ENCODE results near the gene ZNF280B.
"Not testable (repeated sequence)": the region's sequence is repeated elsewhere in the genome, so short reads cannot be mapped to it uniquely, and the experiment has no call there.

ZNF280B gene

DNA sequence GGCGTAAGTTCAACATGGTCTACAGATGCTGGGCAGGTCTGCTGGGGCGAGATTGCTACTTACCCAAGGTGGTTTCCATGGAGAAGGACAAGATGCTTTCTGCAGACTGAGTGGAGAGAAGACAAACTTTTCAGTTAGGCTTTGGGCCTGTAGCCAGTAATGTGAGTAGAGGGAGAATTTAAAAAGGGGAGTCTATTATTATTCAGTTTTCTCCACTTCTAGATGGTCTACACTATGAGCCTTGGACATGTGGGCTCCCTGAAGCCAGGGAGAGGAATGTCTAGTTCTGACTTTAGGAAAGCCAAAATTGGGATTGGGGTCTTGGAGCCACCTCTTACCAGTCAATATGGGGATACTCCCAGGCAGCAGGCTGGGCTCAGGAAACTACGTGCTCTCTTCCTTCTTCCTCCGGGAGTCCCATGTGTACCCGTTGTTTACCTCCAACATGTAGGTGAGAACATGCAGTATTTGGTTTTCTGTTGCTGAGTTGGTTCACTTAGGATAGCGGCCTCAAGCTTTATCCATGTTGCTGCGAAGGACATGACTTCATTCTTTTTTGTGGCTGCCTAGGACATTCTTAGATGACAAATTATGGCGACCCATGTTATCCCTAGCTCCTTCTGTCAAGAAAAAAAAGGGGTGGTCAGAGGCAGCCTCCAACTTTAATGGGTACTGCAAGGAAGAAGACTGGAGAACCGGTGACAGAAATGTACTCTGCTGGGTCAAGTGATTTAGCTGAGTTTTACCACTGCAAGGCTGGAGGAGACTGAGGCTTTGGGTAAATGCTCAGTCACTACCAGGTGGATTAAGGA lies 26.3 kb upstream of the ZNF280B start:
- FAIRE-seq: no peak

DNA sequence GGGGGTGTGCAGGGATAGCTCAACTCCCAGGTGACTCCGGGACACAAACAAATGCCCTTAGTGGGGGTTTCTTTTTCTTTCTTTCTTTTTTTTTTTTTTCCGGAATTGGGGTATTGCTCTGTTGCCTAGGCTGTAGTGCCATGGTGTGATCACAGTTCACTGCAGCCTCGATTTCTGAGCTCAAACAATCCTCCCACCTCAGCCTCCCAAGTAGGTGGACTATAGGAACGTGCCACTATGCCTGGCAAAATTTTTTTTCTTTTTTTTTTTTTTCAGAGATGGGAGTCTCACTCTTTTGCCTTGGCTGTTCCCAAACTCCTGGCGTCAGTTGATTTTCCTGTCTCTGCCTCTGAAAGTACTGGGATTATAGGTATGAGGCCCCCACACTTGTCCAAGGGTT lies 25.3 kb upstream of the ZNF280B start:
- FAIRE-seq: no peak

- FAIRE-seq: no peak
Measured at GRCh38 chr22:22533417-22533816, 24.9 kb upstream of the ZNF280B start.

DNA sequence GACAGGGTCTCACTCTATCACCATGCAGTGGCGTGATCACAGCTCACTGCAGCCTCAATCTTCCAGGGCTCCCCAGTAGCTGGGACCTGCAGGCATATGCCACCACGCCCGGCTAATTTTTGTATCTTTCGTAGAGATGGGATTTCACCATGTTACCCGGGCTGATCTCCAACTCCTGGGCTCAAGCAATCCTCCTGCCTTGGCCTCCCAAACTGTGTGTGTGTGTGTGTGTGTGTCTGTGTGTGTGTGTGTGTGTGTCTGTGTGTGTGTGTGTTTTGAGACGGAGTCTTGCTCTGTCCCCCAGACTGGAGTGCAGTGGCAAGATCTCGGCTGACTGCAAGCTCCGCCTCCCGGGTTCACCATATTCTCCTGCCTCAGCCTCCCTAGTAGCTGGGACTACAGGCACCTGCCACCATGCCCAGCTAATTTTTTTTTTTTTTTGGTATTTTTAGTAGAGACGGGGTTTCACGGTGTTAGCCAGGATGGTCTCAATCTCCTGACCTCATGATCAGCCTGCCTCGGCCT lies 24.1 kb upstream of the ZNF280B start:
- FAIRE-seq: not testable (repeated sequence)

DNA sequence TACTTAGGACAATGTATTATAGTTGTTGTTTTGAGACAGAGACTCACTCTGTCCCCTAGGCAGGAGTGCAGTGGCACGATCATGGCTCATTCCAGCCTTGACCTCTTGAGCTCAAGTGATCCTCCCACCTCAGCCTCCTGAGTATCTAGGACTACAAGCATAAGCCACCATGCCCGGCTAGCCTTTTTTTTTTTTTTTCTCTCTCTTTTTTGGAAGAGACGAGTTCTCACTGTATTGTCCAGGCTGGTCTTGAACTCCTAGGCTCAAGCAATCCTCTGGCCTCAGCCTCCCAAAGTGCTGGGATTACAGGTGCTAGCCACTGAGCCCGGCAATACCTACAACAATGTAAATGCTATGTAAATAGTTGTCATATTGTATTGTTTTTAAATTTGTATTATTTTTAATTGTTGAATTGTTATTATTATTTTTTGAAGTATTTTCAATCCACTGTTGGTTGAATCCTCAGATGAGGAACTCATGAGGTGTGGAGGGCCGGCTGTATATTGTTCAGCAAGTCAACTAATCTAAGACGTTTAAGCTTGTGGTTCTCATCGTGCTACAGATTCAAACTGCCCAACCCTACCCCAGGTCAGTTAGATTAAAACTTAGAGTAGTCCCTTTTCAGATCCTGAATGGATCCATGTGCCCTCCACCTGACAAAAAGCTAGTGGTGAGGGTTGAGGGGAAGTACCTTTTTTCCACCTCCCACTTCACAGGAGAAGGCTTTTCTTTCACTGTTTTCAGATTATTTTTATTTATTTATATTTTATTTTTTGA lies 23.4 kb upstream of the ZNF280B start:
- no peak for FAIRE-seq

DNA sequence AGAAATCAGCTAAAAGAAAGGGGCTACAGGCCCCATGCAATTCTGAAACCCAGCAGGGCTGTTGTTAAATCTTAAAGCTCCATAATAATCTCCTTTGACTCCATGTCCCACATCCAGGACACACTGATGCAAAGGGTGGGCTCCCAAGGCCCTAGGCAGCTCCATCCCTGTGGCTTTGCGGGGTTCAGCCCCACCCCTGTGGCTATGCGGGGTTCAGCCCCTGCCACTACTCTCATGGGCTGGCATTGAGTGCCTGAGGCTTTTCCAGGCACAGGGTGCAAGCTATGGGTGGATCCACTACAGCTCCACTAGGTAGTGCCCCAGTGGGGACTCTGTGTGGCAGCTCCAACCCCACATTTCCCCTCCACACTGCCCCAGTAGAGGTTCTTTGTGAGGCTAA lies 20.2 kb upstream of the ZNF280B start:
- no peak for FAIRE-seq

DNA sequence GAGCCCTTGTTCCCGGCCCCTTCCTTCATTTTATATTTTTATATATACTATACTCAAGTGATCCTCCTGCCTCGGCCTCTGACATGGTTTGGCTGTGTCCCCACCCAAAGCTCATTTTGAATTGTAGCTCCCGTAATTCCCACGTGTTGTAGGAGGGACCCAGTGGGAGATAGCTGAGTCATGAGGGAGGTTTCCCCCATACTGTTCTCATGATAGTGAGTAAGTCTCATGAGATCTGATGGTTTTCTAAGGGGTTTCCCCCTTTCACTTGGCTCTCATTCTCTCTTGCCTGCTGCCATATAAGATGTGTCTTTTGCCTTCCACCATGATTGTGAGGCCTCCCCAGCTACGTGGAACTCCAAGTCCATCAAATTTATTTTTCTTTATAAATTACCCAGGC lies 18.8 kb upstream of the ZNF280B start:
- FAIRE-seq: no peak

DNA sequence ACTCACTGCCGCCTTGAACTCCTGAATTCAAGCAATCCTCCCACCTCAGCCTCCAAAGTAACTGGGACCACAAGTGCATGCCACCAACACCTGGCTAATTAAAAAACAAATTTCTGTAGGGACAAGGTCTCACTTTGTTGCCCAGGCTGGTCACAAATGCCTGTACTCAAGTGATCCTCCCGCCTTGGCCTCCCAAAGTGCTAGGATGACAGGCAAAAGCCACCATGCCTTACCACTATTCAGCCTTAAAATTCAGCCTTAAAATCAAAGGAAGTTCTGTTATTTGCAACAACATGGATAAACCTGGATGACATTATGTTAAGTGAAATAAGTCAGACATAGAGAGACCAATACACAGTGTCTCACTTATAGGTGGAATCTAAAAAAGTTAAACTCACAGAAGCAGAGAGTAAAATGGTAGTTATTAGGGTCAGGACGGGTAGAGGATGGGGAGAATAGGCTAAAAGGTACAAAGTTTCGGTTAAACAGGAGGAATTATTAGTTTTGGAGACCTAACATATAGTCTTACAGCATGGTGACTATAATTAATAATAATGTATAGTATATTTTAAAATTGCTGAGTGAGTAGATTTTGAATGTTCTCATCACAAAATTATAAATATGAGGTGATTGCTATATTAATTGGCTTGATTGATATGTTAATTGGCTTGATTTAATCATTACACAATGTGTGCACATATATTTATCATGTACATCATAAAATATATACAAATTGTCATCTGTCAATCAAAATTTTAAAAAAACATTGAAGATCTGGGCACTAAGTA lies 17.8 kb upstream of the ZNF280B start:
- FAIRE-seq: no peak

DNA sequence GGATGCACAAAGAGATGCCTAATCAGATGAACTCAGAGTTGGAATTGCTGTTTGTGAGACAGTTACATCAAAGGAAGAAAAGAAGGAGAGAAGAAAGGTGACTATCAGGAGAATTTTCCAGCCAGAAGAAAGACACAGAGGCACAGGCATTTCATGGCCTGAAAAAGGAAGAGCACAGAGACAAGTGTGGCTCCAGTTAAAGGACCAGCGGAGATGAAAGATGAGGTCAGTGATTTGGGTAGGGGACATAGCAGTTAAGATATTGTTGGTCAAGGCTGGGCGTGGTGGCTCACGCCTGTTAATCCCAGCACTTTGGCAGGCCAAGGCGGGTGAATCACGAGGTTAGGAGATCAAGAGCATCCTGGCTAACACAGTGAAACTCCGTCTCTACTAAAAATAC lies 15.0 kb upstream of the ZNF280B start:
- no peak for FAIRE-seq

DNA sequence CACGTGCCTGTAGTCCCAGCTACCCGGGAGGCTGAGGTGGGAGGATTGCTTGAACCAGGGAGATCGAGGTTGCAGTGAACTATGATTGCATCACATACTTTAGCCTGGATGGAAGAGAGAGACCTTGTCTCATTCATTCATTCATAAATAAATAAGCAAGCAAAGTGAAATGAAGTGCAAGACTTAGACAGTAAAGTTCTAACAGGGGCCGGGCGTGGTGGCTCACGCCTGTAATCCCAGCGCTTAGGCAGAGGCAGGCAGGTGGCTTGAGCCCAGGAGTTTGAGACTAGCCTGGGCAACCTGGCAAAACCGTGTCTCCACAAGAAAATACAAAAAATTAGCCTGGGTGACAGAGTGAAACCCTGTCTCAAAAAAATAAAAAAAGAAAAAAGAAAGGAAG lies 13.1 kb upstream of the ZNF280B start:
- FAIRE-seq: no peak

DNA sequence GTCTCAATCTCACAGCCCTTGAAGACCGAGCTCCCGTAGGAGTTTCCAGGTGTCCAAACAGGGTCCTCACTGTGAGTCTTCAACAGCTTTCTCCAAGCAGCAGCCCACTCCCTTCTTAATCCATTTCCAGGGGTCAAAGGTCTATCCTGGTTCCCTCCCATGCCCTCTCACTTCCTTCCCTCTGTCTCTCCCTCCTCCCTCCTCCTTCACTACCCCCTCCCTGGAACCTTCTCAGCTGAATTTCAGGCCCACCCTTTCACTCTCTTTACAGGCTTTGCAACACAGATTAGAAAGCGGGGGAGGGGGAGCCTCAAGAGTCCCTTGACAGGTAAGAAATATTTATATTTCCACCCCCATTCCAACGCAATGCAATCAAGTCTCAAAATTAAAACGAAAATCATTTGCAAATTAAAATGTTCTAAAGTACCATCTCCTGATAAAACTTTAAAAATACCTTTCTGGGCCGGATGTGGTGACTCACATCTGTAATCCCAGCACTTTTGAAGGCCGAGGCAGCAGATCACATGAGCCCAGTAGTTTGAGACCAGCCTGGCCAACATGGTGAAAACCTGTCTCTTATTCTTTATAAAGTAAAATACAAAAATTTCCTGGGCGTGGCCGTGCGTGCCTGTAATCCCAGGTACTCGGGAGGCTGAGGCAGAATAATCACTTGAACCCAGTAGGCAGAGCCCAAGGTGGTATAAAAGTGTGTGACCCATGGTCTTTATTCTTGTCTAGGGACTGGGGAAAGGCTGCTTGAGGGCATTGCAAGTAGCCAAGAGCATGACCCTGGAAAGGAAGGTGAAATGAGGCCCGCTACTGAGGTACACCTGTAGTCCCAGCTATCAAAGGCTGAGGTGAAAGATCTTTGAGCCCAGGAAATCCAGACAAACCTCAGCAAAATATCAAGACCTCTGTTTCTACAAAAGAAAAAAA lies 12.4 kb upstream of the ZNF280B start:
- no peak for FAIRE-seq

DNA sequence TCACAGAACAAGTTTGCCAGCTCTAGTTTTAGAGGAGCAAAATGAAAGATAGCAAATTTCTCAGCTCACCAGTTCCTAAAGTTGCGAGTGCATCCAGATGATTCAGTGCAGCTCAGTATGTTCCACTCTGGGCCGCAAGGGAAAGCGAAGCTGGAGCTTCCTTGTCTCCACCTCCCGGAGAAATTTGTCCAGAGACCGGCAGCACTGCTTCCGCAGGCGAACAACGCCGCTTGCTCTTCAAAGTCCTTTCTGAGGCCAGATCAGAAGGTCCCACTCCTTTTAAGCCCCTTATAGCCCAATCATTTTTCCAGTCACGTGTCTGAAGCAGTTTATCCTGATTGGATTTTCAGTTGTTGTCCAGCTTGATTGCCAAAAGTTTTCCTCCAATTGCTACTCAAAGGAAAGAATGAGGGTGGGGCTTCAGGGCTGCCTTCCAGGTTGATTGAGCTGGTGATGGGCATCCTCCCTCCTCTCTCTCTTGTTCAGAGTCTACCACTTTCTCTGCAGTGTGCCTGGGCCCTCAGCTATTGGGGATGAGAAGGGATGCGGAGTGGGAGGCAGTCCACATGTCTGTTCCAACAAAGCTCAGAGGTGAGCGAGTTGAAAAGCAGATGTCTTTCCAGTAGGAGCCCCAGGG lies 11.6 kb upstream of the ZNF280B start, which contains the start of gene ZNF280A:
ZNF280A (minus strand) TSS at position 251 of the 637 bp plus-strand sequence. CDS start 4,640 bp downstream, outside the sequence.
- no peak for FAIRE-seq

DNA sequence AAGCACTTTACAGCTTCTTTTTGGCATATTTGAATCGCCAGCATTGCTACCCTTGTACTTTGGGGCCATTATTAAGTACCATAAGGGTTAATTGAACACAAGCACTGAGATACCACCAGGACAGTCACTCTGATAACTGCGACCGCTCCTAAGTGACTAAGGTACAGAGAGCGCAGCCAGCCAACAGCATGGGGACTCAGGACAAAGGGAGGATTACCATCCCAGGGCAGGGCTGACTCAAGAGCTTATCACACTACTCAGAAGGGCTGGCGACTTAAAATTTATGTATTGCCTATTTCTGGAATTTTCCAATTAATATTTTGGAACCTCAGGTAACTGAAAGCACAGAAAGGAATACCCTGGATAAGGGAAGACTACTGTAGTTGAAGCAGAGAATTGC lies 11.0 kb upstream of the ZNF280B start:
- FAIRE-seq: no peak

DNA sequence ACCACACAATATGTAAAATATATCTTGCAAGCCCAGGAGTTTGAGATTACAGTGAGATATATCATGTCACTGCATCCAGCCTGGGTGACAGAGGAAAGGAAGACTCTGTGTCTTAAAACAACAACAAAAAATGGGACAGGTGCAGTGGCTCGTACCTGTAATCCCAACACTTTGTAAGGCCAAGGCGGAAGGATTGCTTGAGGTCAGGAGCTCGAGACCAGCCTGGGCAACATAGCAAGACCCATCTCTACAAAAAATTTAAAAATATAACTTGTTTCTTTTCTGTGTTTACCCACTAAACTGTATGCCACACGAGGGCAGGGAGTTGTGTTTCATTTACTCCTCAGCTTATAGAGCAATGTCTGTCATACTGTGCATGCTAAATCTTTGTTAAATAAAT lies 8.4 kb upstream of the ZNF280B start:
- FAIRE-seq: no peak

DNA sequence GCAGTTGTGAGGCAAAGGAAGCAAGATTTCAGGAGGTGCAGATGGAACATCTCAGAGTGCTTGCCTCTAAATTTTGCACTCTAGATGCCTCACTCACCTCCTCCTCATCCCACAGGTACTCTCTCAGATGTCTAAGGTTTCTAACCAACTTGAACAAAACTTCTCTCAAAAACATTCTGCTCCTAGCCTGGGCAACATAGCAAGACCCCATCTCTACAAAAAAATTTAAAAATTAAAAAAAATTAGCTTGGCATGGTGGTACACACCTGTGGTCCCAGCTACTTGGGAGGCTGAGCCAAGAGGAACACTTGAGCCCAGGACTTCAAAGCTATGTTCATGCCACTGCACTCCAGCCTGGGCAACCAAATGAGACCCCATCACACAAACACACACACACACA lies 7.3 kb upstream of the ZNF280B start:
- no peak for FAIRE-seq

DNA sequence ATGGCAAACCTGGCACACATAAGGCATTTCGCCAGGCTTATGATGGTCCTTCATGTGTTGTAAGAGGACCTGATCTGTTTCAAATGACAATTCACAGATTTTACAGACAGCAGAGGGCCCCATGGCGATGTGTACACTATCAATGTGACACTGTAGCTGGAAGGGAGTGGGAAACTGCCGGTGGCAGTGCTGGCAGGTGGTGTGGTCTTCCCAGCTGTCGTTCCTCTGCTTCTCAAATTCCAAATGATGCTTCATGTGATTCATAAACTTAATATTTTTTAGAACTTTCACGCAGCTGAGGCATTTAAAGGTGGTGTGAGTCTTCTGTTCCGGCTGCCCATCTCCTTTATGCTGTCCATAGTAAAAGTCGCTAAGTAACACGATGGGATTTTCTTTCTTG lies 5.9 kb upstream of the ZNF280B start:
- FAIRE-seq: not testable (repeated sequence)

DNA sequence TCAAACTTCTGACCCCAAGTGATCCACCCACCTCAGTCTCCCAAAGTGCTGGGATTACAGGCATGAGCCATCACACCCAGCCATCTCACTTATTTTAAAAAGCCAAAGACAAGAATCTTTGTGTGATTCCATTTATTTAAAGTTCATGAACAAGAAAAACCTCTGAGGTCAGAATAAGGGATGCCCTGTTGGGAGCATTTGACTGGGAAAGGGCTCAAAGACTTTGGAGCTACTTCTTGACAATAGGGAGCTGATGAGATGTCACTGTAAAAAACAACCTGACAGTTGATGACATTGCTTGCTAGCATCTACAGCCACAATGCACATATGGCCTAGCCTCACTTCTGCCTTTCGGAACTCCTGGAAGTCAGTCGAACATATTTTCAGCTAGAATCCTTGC lies 5.1 kb upstream of the ZNF280B start:
- FAIRE-seq: no peak

GRCh38 chr22:22512951-22513350 lies 4.4 kb upstream of the ZNF280B start:
- no peak for FAIRE-seq

GRCh38 chr22:22510833-22511232 lies 2.3 kb upstream of the ZNF280B start:
- FAIRE-seq: not testable (repeated sequence)

DNA sequence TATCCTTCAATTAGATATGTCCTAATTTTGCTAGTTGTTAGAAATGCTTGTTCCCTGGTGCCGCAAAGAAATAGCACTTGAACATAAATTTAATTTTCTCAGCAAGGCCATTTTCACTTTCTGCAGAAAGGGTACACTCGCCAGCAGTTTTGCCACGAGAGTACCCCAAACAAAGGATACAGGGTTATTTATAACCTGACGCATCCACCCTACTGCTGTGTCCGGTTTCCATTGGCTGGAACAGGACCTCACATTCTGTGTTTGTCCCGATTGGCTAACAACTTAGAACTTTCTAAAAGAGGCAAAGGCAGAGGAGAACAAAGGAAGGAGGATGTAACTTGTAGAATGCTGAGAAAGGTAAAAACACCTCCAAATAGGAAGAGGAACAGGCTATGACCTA lies 1.4 kb upstream of the ZNF280B start:
- FAIRE-seq: not testable (repeated sequence)

DNA sequence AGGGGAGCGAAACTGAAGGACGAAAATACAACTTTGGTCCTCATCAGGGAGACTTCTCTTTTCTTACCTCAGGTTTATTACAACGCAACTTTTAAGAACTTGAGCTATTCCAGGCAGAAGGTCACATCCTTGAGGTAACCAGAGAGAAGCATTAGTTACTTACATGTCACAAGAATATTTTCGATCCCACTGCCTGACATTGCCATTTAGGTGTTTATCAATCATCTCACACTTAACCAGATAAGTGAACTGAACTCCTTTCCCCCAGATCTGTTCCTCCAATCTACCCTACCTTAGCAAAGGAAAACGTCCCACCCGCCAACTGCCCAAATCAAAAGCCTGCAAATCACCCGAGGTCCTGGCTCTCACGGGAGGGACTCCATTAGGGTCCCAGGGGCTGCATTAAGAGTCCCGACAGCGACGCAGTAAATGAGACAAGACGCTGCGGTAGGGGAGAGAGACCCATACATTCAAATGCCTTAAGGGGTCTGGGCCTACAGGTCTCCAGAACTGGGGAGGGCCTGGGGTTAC lies 734 bp downstream of the ZNF280B start:
- no peak for FAIRE-seq
